ENCODE data around the gene SH3D19.
A peak's percentile ranks its signal among the peaks of the same experiment; 100 is the strongest.
"Not testable (repeated sequence)": the region's sequence is repeated elsewhere in the genome, so short reads cannot be mapped to it uniquely, and the experiment has no call there.

SH3D19 gene

DNA sequence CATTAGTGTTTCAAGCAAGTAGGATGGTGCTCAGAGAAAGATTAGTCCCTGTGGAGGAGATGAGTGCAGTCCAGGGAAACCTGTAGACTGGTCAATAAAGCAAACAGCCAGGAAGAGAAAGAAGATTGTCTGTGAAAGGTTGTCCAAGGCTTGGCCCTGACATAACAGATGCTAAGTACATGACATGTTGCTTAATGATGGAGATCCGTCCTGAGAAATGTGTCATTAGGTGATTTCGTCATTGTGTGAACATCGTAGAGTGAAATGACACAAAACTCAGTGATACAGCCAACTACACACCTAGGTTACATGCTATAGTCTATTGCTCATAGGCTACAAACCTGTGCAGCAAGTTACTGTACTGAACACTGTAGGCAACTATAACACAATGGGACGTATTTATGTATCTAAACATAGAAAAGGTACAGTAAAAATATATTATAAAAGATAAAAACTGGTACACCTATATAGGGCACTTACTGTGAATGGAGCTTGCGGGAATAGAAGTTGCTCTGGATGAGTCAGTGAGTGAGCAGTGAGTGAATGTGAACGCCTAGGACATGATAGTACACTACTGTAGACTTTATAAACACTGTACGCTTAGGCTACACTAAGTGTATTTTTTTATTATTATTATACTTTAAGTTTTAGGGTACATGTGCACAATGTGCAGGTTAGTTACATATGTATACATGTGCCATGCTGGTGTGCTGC lies 57.4 kb downstream of the SH3D19 start:
- DNase-seq (ENCODE audit: low spot score), result no peak

- DNase-seq (ENCODE audit: low spot score), result no peak
Observed at GRCh38 chr4:151267104-151267503, 58.3 kb downstream of the SH3D19 start.

DNA sequence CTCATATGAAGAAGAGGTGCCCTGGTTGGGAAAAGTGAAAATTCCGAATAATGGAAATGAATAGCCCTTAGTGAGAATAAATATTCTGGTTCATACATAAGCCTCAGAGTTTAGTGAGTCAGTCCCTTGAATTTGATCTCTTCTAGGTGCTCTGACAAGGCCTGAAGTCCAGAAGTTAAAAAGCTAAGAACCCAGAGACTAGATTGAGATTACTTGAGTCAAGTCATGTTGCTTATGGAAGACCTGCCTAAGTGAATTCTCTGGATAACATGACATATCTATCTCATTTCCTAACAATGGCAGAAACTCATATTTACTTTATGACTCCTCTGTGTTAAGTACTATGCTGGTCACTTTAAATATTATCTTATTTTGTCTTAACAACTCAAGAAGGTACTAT lies 58.9 kb downstream of the SH3D19 start:
- peak; percentile 22 for DNase-seq (ENCODE audit: low spot score)

DNA sequence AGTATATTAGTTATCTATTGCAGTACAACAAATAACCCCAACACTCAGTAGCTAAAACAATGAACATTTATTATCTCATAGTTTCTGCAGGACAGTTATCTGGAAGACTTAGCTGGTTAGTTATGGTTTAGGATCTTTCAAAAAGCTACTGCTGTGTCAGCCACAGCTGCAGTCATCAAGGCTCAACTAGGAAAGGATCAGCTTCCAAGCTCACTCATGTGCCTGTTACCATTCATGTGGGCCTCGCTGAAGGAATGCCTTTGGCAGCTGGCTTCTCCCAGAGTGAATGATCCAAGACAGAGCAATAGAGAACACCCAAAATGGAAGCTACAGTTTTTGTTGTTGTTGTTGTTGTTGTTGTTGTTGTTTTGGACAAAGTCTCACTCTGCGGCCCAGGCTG lies 62.0 kb downstream of the SH3D19 start:
- no peak for DNase-seq (ENCODE audit: low spot score)

- no peak for DNase-seq (ENCODE audit: low spot score)
Observed at GRCh38 chr4:151260526-151260925, 64.9 kb downstream of the SH3D19 start.

DNA sequence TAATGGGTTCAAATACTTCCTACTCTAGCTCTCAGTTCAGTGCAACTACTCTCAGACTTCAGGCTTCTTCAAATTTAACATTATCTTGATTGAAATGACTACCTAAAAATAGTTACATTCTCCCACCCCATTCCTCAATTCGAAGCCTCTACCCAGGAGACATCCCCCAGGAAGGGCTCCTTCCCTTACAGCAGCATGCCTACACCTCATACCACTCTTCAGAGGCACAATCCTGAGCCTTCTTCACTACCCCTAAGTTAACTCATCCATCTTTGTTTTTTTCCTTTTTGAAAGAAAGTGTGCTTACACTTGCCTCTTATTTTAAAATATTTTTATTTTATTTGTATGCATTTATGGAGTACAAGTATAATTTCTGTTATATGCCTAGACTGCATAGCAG lies 65.7 kb downstream of the SH3D19 start:
- no peak for DNase-seq (ENCODE audit: low spot score)

DNA sequence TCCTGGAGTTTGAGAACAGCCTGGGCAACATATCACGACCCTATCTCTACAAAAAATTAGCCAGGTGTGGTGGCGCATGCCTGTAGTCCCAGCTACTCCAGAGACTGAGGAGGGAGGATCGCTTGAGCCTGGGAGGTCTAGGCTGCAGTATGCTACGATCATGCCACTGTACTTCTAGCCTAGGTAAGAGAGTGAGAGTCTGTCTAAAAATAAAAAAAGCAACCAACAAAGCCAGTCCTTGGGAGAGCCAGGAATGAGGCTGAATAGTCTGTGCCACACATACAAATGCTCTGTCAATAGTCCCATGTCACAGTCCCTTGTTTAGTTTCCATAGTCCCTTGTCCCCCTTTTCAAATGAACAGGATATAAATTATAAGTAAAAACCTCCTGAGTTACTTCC lies 67.7 kb downstream of the SH3D19 start:
- no peak for DNase-seq (ENCODE audit: low spot score)

- DNase-seq (ENCODE audit: low spot score), result no peak
Observed at GRCh38 chr4:151256134-151256533, 69.3 kb downstream of the SH3D19 start.

DNA sequence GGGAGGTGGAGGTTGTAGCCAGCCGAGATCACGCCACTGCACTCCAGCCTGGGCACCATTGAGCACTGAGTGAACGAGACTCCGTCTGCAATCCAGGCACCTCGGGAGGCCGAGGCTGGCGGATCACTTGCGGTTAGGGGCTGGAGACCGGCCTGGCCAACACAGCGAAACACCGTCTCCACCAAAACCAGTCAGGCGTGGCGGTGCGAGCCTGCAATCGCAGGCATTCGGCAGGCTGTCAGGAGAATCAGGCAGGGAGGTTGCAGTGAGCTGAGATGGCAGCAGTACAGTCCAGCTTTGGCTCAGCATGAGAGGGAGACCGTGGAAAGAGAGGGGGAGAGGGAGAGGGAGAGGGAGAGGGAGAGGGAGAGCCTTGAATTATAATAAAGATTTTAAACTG lies 69.7 kb downstream of the SH3D19 start:
- DNase-seq (ENCODE audit: low spot score), result not testable (repeated sequence)

- DNase-seq (ENCODE audit: low spot score), result not testable (repeated sequence)
Observed at GRCh38 chr4:151255226-151255625, 70.2 kb downstream of the SH3D19 start.

DNA sequence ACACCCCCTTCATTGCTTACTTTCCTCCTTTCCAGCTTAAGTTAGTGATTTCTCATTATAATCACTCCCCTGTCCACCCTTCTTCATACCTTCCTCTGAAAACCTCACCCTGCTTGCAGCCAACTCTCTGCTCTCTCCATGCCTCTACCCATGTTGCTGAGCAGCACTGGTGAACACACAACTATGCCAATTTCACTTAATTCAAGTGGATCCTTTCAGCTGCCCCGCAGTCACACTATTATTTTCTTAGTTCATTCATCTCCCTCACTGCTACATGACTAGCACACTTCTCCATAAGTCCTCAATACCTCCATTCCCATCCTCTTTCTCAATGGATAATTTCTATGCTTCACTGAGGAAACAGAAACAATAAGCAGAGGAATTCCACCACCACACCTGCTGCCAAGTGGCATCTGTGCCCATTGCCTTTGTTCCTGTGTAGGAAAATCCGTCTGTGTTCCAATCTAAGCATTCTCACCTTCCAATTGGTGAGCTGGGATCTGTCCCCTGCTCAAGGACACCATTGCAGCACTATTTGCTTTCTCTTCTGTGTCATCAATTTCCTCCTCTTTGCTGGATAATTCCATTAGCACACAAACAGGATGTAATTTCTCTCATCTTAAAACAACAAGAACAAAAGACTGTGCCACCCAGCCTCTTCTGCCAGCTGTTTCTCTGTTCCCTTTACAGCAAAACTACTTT lies 73.7 kb downstream of the SH3D19 start:
- DNase-seq (ENCODE audit: low spot score), result no peak

DNA sequence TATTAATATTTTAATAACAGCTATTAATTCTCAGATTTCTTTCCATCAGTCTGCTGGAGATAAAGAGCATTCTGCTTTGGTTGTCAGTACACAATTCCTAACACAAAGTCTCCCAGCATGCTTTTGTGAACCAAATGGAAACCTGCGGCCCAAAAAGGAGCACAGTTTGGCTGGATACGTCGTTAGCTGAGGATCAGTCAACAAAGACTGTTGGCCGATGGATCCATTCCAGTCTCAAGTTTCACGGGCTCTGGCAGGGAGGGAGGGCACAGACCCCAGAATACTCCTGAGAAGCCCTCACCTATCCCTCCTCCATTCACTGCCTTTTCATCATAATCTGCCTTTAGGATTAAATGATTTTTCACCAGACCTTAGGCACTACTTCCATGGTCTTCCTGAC lies 74.7 kb downstream of the SH3D19 start:
- no peak for DNase-seq (ENCODE audit: low spot score)

DNA sequence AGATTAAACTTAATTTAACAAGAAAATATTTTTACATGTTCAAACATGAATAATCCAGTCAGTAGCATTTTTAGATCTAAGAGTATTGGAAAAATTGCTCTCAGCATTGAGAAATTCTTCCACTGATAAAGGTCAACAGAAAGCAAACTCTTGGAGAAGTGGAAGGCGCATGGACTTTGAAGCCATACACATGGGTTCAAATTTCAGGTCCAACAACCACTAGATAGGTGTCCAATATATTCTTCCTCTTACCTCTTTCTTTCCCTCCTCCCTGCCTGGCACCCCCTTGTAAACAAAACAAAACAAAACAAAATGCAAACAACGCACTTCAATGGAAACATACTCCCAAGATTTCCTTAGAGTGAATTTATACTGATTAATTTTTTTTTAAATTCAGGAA lies 76.9 kb downstream of the SH3D19 start:
- DNase-seq (ENCODE audit: low spot score), result no peak

DNA sequence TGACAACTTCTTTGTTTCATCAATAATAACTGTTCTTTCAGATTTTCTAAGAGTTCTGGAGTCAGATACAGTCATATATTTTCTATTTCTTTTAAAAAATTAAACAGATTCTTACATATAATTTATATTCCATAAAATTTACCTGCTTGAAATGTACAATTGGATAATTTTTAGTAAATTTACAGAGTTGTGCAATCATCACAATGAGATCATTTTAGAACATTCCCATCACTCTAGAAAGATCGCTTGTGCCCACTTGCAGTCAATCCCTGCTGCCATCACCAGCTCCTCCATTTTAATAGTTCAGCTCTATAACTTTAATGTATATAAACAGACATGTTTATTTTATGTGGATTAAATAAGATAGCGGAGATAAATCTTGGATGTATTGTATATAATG lies 78.0 kb downstream of the SH3D19 start:
- no peak for DNase-seq (ENCODE audit: low spot score)

GRCh38 chr4:151246742-151247141 lies 78.7 kb downstream of the SH3D19 start:
- no peak for DNase-seq (ENCODE audit: low spot score)

DNA sequence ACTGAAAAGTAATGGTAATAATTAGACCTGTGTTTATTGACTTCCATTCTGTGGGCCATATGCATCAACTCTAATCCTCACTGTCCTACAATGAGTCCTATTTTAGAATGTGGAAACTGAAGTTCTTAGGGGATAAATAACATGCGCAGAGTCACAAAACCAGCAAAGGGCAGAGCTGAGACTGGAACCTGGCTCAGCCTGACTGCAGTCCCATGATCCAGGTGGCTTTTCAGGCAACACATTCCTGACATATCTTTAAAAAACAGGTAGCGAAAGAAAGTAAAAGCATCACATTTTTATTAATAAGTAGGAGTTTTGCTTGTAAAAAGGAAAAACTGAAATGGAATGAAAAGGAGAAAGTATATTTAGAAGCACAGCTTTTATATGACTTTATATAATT lies 83.1 kb downstream of the SH3D19 start:
- DNase-seq (ENCODE audit: low spot score), result no peak

DNA sequence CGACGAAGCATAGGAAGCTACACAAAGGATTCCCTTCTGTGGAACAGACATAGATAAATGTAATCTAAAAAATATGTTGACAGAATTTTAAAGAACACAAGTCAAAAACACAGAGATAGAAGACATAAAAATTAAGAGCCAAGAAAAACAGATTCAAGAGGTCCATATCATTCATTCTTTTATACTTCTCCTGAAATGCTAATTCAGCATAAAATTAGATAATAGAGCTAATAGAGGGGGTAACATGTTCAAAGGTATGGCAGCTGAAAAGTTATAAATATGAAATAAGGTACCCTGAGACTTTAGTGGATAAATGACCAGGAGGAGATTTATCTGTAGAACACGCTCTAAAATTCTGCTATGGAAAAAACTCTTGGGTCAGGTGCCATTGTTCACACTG lies 85.8 kb downstream of the SH3D19 start:
- DNase-seq (ENCODE audit: low spot score), result no peak

- no peak for DNase-seq (ENCODE audit: low spot score)
Observed at GRCh38 chr4:151238477-151238876, 86.9 kb downstream of the SH3D19 start.

GRCh38 chr4:151236036-151236435 lies 89.4 kb downstream of the SH3D19 start:
- no peak for DNase-seq (ENCODE audit: low spot score)

DNA sequence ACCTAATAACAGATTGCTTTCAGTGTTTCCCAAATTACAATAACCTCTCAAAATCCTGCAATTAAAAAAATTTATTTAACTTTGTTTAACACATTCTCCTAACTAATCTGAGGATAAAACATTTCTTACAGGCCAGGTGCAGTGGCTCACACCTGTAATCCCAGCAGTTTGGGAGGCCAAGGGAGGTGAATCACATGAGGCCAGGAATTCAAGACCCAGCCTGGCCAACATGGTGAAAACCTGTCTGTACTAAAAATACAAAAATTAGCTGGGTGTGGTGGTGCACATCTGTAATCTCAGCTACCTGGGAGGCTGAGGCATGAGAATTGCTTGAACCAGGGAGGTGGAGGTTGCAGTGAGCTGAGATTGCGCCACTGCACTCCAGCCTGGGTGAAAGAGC lies 90.0 kb downstream of the SH3D19 start:
- DNase-seq (ENCODE audit: low spot score), result not testable (repeated sequence)

DNA sequence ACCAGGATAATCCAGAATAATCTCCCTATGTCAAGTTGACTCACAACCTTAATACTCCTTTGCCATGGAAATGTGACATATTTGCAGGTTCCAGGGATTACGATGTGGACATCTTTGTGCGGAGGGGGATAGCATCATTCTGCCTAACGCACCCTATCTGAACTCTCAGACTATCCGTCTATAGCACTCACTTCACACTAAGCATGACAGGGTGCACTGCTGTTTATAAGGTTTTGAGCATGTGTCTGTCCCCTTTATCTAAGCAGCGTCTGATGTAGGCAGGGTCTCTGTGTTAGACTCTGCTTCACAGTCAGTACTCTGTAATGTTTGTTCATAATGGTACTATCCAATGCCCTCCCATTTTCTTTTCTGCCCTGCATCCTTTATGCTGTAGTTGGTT lies 91.8 kb downstream of the SH3D19 start:
- no peak for DNase-seq (ENCODE audit: low spot score)

- no peak for DNase-seq (ENCODE audit: low spot score)
Observed at GRCh38 chr4:151231915-151232595, 93.3 kb downstream of the SH3D19 start.
